ENCODE results near the gene FAM3C.

Gene FAM3C

GRCh38 chr7:121382473-121382872, 13.6 kb downstream of the FAM3C start:
- no peak for DNase-seq (ENCODE audit: low read depth in 1 of 2, low spot score in 1 of 2)

DNA sequence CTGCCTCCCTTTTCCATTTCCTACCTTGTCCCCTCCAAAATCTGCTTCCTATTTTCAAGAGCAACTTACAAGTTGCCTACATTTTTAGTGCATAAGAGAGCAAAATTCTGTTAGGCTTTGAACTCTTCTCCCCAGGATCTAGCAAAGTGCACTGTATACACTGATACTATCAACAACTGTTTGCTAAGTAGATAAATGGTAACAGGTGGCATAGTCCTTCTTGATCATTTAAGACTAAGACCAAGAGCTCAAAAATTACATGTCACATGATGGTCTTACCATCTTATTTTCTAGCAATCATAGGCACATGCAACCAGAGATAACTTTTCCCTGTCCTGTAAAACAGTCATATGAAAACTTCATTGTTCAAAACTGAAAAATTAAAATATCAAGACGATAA, 16.2 kb downstream of the FAM3C start:
- no peak for DNase-seq (ENCODE audit: low read depth in 1 of 2, low spot score in 1 of 2)

- DNase-seq (ENCODE audit: low read depth in 1 of 2, low spot score in 1 of 2), result no peak
Measured at GRCh38 chr7:121376979-121377378, 19.1 kb downstream of the FAM3C start.

DNA sequence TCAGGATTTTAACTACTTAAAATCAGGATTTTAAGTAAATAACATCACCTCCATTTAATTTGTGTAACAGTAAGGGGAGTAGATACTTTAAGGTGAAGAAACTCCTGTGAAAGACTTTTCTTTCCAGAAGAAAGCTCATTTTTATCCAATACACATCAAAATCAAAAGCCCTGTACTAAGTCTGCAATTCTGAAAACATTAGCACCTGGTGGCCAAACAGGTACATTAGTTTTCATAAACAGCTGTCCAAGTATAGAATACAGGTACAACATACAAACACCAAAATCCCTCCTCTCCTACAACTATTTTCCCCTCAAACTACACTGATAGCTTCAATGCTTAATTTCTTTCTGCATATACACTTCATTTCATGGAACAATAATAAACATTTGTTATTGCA, 22.9 kb downstream of the FAM3C start:
- DNase-seq (ENCODE audit: low read depth in 1 of 2, low spot score in 1 of 2), result no peak

DNA sequence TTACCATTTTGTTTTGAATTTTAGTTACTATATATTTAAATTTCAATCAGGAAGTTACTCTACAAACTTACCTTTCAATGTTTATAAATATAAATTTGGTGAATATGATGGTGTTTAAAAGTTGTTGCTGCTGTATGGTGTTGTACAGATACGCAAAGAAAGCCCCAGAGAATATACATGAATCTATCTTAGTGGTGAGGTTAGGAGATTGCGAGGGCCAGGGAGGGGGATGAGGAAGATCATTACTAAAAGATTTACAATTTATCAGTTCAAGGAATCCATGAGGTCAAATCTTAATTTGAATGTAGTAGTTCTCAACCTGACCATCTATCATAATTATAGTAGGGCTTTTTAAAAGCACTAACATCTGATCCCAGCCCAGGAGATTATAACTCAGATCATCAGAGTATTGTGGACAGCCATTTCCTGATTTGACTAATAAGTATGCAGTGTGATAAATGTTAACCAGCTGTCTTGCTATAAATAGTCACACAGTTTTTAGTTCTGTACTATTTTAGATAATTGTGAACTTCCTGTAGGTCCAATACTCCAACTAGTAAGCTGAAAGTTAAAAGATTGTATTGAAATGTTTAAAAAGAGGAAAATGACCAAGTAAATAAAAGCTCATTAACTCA, 23.6 kb downstream of the FAM3C start:
- DNase-seq (ENCODE audit: low read depth in 1 of 2, low spot score in 1 of 2), result no peak

DNA sequence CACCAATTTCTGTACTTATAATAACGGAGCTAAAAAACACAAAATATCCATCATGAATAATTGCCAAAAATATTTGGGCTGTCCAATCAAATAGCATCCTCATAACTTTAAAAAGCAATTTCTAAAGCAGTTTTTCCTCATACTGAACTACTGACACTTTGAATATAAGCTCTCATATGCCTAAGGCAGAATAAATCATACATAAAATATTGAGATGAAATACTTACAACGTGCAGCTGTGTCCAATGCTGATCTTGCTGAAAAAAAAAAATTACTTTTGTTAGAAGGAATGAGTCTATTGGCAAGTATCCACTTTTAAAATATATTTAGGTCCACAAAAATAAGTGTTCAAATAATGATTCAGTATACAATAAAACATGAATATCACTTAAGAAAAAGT, 24.2 kb downstream of the FAM3C start:
- no peak for DNase-seq (ENCODE audit: low read depth in 1 of 2, low spot score in 1 of 2)

DNA sequence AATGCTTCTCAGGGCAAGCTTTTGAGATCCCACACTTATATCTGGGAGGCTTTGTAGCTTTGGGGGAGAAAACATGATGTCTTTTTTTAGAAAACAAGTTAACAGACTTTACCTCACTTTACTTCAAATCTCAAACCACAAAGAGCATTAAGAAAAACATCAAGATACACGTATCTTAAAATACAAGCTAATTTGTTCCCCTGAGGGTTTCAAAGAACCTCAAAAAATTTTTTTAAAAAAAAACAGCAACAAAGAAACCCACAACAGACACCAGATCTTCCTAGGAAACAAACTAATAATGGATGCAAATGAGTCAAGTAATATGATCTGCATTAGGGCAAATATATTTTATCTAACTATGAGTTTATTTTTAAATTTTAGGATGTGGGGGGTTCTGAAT, 24.7 kb downstream of the FAM3C start:
- DNase-seq (ENCODE audit: low read depth in 1 of 2, low spot score in 1 of 2), result no peak

DNA sequence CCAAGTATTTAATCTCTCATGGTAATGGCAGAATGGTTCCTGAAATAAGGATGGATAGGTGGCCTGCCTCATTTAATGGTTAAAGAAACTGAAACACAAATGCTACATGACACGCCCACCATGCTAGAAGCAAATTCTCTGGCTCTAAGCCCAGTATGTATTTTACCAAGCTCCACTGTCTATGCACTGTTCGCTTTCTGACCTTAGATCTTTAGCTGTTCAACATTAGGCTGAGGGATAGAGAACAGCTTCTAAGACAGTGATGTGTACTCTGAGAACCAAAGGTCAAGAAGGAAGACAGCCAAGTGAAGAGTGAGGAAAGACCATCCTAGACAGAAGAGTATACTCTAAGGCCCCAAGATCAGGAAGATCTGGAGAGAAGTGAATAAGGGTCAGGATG, 26.6 kb downstream of the FAM3C start:
- no peak for DNase-seq (ENCODE audit: low read depth in 1 of 2, low spot score in 1 of 2)

GRCh38 chr7:121366852-121367431, 29.2 kb downstream of the FAM3C start:
- no peak for DNase-seq (ENCODE audit: low read depth in 1 of 2, low spot score in 1 of 2)

DNA sequence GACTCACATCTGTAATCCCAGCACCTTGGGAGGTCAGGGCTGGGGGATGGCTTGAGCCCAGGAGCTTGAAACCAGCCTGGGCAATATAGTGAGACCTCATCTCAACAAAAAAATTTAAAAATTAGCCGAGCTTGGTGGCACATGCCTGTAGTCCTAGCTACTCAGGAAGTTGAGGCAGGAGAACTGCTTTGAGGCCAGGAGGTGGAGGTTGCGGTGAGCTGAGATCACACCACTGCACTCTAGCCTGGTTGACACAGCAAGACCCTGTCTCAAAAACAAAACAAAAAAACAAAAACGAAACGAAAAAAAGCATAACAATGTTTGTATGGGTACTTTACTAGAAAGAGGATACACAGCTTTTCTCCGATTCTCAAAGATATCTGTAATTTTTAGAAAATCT, 35.5 kb downstream of the FAM3C start:
- no peak for DNase-seq (ENCODE audit: low read depth in 1 of 2, low spot score in 1 of 2)

- no peak for DNase-seq (ENCODE audit: low read depth in 1 of 2, low spot score in 1 of 2)
Measured at GRCh38 chr7:121355574-121355973, 40.5 kb downstream of the FAM3C start.

DNA sequence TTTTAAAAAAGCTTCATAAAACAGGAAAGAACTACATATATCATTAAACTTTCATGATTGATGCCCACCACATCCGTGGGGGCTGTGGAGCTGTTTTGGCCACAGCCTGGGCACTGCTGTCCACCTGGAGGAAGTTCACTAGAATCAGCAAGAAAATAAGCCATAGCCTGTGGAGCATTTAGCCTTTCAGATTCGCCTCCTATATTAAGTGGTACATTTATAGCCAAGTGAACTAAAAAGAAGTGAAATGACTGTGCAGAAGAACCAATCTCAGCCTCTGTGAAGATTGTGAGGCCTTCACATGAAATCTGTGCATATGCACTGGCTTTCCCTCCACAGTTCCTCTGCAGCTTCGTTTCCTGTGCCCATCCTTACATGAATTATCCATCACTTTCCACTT, 43.8 kb downstream of the FAM3C start:
- DNase-seq (ENCODE audit: low read depth in 1 of 2, low spot score in 1 of 2), result no peak

DNA sequence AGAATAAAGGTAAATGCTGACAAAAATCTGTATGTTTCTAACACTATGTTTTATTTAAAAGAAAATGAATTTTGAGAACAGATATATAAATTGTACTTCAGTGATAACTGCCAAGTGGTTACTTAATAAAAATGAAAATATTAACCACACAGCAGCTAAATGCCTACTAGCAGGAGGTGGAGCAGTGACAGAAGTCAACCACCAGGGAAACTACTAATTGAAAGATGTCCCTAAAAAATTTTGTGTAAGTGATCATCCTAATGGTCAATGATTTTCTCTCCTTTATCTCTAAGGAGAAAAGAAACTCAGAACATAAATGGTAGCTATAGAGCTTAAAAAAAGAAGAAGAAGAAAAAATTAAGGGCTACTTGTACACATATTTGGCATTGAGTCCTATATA, 44.4 kb downstream of the FAM3C start:
- DNase-seq (ENCODE audit: low read depth in 1 of 2, low spot score in 1 of 2), result no peak

GRCh38 chr7:121344497-121344896, 51.6 kb downstream of the FAM3C start:
- DNase-seq (ENCODE audit: low read depth in 1 of 2, low spot score in 1 of 2), result no peak

DNA sequence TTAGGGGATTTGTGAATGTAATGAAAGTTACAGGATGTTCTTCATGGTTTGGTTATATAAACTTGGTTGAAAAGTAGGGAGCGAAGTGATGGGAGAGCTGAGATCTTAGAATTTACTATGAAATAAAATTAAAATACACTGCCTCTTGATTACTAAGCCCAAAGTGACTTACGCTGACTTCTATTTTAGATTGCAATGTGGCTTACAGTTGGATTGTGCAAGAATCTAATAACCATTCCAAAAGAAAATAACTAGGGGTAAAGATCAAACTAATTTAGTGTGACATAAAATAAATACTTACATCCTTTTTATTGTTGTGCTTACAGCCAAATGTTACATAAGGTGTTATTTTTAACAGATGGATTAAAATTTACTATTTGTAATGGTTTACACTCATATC, 52.0 kb downstream of the FAM3C start:
- DNase-seq (ENCODE audit: low read depth in 1 of 2, low spot score in 1 of 2), result no peak

- DNase-seq (ENCODE audit: low read depth in 1 of 2, low spot score in 1 of 2), result no peak
Measured at GRCh38 chr7:121343302-121343701, 52.8 kb downstream of the FAM3C start.

DNA sequence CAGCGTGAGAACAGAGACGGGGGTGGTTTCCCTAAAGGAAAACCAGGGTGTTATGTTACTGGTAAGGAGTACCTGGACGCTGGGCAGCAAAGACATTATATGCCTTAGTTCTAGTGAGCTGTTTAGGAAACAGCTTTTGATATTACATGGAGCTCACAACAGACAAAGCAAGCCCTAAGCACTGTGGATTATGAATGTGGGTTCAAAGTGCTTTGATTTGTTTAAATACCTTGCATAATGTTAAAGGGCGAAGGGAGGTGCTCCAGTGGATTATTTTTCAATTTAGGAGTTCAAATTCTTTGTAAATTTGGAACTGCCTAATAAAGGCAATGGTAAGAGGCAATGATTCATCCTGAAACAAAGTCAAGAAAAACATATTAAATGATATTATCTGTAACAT, 53.5 kb downstream of the FAM3C start:
- DNase-seq (ENCODE audit: low read depth in 1 of 2, low spot score in 1 of 2), result no peak

DNA sequence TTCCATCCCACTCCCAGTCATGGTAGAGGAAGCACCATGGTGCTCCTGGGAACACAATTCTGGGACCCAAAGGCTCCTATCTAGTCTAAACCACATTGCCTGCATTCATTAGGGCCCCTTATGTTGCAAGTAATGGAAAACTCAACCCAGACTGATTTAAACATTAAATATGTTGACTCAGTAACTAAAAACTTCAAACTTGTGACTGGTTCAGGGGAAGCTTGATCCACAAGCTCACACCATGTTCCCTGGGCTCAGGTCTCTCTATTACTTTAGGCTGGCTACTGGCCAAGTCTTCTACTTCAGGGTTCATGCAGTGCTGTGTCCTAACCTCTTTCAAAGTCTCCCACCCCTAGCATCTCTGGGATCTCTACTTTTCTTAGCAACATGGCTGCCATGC, 54.2 kb downstream of the FAM3C start:
- no peak for DNase-seq (ENCODE audit: low read depth in 1 of 2, low spot score in 1 of 2)

DNA sequence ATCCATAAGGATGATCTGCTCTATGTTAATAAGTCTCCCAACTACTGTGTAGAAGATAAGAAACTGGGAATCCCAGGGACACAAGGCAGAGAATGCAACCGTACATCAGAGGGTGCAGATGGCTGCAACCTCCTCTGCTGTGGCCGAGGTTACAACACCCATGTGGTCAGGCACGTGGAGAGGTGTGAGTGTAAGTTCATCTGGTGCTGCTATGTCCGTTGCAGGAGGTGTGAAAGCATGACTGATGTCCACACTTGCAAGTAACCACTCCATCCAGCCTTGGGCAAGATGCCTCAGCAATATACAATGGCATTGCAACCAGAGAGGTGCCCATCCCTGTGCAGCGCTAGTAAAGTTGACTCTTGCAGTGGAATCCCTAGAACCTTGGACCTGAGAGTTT, 57.0 kb downstream of the FAM3C start:
- DNase-seq (ENCODE audit: low read depth in 1 of 2, low spot score in 1 of 2), result no peak

DNA sequence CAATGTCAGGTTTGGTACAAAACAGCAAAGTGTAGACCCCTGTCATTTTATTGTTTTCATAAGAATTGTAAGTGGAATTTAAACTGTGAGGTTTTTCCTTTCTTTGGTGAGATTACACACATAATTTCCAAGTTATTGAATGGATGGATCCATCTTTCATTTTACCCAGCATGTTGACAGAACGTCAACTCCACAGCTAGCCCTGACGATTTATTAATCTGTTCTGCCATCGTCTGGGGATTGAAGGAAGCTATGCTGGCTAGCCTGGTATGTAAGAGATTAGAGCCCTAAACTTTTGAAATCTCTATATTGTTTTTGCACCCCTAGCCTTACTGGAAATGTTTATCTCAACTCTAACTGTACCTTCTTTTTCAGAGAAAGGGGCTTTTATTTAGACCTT, 58.7 kb downstream of the FAM3C start:
- no peak for DNase-seq (ENCODE audit: low read depth in 1 of 2, low spot score in 1 of 2)

DNA sequence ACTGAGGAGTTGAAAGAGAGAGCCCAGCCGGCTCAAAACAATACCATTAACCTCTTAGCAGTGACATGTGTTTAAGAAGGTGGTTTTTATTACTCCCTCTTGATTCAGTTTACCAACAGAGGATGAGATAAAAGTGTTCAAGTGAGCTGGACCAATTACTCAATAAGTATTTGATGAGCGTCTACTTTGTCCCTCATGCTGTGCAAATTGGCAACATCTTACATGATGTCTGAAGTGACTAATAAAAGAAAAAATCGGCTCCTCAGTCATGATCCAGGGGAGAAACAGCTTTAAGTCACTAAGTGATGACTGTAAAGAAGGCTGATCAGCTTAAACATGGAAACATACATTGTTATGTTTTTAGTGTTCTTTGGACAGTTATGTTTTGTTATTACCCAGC, 59.5 kb downstream of the FAM3C start:
- no peak for DNase-seq (ENCODE audit: low read depth in 1 of 2, low spot score in 1 of 2)

DNA sequence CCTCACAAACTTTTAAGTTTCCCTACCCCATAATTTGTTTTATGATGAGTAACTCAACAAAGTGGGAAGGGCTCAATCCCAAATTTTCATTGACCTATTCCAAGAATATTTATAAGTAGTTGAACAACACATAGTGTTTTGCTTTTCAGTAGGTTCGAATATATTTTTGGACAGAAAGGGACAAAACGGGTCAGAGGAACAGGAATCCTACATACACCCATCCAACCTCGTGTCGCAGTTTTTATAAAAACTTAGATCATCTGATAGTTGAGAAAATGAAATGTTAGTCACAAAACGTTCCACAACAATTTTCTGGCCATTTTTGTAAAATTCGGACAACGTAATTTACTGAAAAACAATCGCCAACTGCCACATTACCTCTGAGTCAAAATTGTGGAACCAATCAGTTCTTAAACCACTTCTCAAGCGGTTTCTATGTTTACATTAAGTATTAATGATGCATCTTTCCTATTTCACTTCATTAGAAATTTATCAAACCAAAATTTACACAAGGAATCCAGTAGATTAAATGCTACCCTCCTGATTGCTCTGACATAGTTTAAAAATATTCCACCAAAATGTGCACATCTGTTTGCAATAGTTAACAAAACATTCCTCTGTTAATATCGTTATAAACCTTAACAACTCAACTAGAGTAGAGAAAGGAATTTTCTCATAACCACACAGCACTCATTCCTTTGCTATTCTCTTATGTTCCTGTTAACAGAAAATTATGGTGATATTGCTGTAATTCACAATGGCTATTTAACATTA, 61.0 kb downstream of the FAM3C start:
- DNase-seq (ENCODE audit: low read depth in 1 of 2, low spot score in 1 of 2), result no peak

- DNase-seq (ENCODE audit: low read depth in 1 of 2, low spot score in 1 of 2), result no peak
Measured at GRCh38 chr7:121334376-121334775, 61.7 kb downstream of the FAM3C start.
